Breast epithelium (tissue), 3 donors: Measurements from ENCODE around the gene CUL4A.

Experiments
- POLR2A ChIP-seq: fragments of 450-650 bp; IDR thresholded peaks from one replicate; pipeline ENCODE4 v1.6.1; 2016; ENCODE audit warnings: antibody characterized with exemption, mild to moderate bottlenecking, moderate library complexity
- TF ChIP-seq, protein P1 (sequence below), 3 donors: fragments of 450-650 bp; IDR thresholded peaks; one replicate each; pipeline ENCODE4 v1.5.1; 2016 to 2017; ENCODE audit warnings: antibody characterized with exemption in 3 of 3, mild to moderate bottlenecking in 3 of 3, moderate library complexity in 3 of 3

DNA sequence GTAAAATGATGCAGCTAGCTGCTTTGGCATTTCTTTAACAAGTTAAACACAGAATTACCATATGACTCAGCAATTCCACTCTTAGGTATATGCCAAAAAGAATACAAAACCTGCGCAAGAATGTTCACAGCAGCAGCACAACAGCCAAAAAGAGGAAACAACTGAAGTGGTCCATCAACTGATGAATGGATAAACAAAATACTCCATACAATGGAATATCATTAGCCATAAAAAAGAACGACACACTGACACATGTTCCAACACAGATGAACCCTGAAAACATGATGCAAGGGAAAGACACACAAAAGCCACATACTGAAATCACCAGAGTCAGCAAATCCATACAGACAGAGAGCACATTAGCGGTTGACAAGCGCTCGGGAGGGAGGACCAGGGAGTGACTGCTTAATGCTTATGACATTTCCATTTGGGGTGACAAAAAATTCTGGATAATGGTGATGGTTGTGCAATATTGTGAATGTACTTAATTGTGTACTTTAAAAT lies 3.9 kb upstream of the CUL4A start:
- TF ChIP-seq, protein P1, sequence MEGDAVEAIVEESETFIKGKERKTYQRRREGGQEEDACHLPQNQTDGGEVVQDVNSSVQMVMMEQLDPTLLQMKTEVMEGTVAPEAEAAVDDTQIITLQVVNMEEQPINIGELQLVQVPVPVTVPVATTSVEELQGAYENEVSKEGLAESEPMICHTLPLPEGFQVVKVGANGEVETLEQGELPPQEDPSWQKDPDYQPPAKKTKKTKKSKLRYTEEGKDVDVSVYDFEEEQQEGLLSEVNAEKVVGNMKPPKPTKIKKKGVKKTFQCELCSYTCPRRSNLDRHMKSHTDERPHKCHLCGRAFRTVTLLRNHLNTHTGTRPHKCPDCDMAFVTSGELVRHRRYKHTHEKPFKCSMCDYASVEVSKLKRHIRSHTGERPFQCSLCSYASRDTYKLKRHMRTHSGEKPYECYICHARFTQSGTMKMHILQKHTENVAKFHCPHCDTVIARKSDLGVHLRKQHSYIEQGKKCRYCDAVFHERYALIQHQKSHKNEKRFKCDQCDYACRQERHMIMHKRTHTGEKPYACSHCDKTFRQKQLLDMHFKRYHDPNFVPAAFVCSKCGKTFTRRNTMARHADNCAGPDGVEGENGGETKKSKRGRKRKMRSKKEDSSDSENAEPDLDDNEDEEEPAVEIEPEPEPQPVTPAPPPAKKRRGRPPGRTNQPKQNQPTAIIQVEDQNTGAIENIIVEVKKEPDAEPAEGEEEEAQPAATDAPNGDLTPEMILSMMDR (IDR thresholded peaks at IDR 0.05), result no peak
- no peak for TF ChIP-seq POLR2A
